ENCODE data around the gene HIVEP3.

GRCh38 chr1:41913014-41913413 is 5.7 kb downstream of the HIVEP3 start:
- TF ChIP-seq TAF1 (IDR thresholded peaks at IDR 0.05; ENCODE audit: borderline replicate concordance, low read depth, low read length) (no peak), CTCF (IDR thresholded peaks at IDR 0.05) (no peak), RFX5 (IDR thresholded peaks at IDR 0.05; ENCODE audit: low read length) (no peak), RCOR1 (IDR thresholded peaks at IDR 0.05; ENCODE audit: low read length) (no peak), EZH2phosphoT487 (IDR thresholded peaks at IDR 0.05; ENCODE audit: borderline replicate concordance, low read depth) (no peak), EP300 (IDR thresholded peaks at IDR 0.05; ENCODE audit: borderline replicate concordance in 1 of 2, low read depth in 1 of 2, low read length in 1 of 2) (no peak), NRF1 (IDR thresholded peaks at IDR 0.05; ENCODE audit: low read depth, low read length) (no peak)
